DND-41 (cell line): ENCODE measurements around the gene TUBB2B.
"Not testable (repeated sequence)": the region's sequence is repeated elsewhere in the genome, so short reads cannot be mapped to it uniquely, and the experiment has no call there.

Source experiments
- ATAC-seq: fragments of 200-7000 bp; cut with Tn5 transposase; 3 replicates; pipeline ENCODE4 v1.9.1; 2021; ENCODE audit warnings: low read depth; ENCODE audit not compliant: insufficient read depth
- DNase-seq: peaks from one replicate; pipeline ENCODE4 v3.0.0-alpha.2; 2020
- H2AFZ ChIP-seq: 2 replicates; pipeline ENCODE4 v1.6.0; 2012; ENCODE audit warnings: low read depth, low read length
- H3K27ac ChIP-seq: 2 replicates; pipeline ENCODE4 v1.5.1; 2012; ENCODE audit warnings: low read length, inconsistent platforms
- H3K27me3 ChIP-seq: fragments of 200-600 bp; sonication (generic); 2 replicates; pipeline ENCODE4 v1.6.0; 2012; ENCODE audit warnings: low read length, mild to moderate bottlenecking, inconsistent platforms; ENCODE audit not compliant: insufficient read depth, poor library complexity
- H3K36me3 ChIP-seq: 2 replicates; pipeline ENCODE4 v1.5.1; 2012; ENCODE audit warnings: low read length, inconsistent platforms; ENCODE audit not compliant: insufficient read depth
- H3K4me1 ChIP-seq: 2 replicates; pipeline ENCODE4 v1.5.1; 2012; ENCODE audit warnings: mild to moderate bottlenecking, low read length; ENCODE audit not compliant: insufficient read depth
- H3K4me2 ChIP-seq: 2 replicates; pipeline ENCODE4 v1.6.0; 2012; ENCODE audit warnings: mild to moderate bottlenecking, moderate library complexity, low read length, inconsistent platforms; ENCODE audit not compliant: insufficient read depth
- H3K4me3 ChIP-seq, 2 experiments: fragments of 200-600 bp in 1 of 2; shearing (Covaris generic) in 1 of 2; 2 replicates each; pipeline ENCODE4 v1.5.1; 2012 to 2016; ENCODE audit warnings: inconsistent platforms in 2 of 2, low read length in 2 of 2, mild to moderate bottlenecking in 2 of 2, low read depth in 1 of 2, moderate library complexity in 1 of 2
- H3K79me2 ChIP-seq: 2 replicates; pipeline ENCODE4 v1.6.0; 2012; ENCODE audit warnings: low read length, inconsistent platforms; ENCODE audit not compliant: insufficient read depth
- H3K9ac ChIP-seq: 2 replicates; pipeline ENCODE4 v1.6.0; 2012; ENCODE audit warnings: low read depth, mild to moderate bottlenecking, inconsistent platforms, low read length, moderate library complexity
- H3K9me3 ChIP-seq: 2 replicates; pipeline ENCODE4 v1.5.1; 2012; ENCODE audit warnings: low read length, moderate library complexity, mild to moderate bottlenecking, inconsistent platforms; ENCODE audit not compliant: insufficient read depth, severe bottlenecking
- H4K20me1 ChIP-seq: 2 replicates; pipeline ENCODE4 v1.6.0; 2012; ENCODE audit warnings: low read length; ENCODE audit not compliant: insufficient read depth
- EZH2 ChIP-seq: IDR thresholded peaks from 3 replicates; pipeline ENCODE4 v1.6.1; 2012; ENCODE audit warnings: borderline replicate concordance, low read depth, mild to moderate bottlenecking, moderate library complexity, low read length, inconsistent platforms; ENCODE audit not compliant: severe bottlenecking
- TF ChIP-seq, protein P1 (sequence below): IDR thresholded peaks from 2 replicates; pipeline ENCODE4 v1.5.1; 2012; ENCODE audit warnings: borderline replicate concordance, low read length, moderate library complexity, mild to moderate bottlenecking; ENCODE audit not compliant: poor library complexity, severe bottlenecking; ENCODE audit errors: extremely low read depth

TUBB2B gene

DNA sequence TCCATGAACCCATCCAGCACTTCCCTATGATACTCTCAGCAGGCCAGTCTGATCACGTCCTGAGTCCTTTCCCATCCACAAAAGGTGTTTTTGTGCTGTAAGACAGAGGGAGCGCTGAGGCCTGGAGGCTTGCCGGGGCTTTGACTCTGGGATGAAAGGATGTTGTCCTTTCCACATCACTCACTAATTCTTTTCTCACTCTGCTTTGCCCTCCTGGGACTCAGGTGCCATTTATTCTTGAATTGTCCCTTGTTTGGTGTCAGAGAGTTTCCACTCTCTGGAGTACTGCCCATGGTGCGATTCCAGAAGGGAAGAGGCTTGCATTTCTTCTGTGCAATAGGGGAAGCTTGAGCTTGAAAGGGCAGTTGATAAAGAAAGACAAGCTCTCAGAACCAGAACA lies 15.3 kb upstream of the TUBB2B start:
- Histone ChIP-seq H3K27ac (no peak overlapping the region), H3K36me3 (no peaks in the 10 kb centered on the region), H3K79me2 (no peaks in the 10 kb centered on the region), H3K9ac (no peak overlapping the region), H2AFZ (no peak overlapping the region), H3K27me3 (peaks cover 21% of the 10 kb centered on the region), H3K4me1 (no peaks in the 10 kb centered on the region), H4K20me1 (no peaks in the 10 kb centered on the region), H3K4me3 (no peak overlapping the region), H3K4me2 (no peak overlapping the region), H3K9me3 (no peaks in the 10 kb centered on the region)
- no peak for TF ChIP-seq EZH2
- TF ChIP-seq, protein P1, sequence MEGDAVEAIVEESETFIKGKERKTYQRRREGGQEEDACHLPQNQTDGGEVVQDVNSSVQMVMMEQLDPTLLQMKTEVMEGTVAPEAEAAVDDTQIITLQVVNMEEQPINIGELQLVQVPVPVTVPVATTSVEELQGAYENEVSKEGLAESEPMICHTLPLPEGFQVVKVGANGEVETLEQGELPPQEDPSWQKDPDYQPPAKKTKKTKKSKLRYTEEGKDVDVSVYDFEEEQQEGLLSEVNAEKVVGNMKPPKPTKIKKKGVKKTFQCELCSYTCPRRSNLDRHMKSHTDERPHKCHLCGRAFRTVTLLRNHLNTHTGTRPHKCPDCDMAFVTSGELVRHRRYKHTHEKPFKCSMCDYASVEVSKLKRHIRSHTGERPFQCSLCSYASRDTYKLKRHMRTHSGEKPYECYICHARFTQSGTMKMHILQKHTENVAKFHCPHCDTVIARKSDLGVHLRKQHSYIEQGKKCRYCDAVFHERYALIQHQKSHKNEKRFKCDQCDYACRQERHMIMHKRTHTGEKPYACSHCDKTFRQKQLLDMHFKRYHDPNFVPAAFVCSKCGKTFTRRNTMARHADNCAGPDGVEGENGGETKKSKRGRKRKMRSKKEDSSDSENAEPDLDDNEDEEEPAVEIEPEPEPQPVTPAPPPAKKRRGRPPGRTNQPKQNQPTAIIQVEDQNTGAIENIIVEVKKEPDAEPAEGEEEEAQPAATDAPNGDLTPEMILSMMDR = no peak
- ATAC-seq (no peak), DNase-seq (no peak)

- not testable (repeated sequence) for H3K4me1 ChIP-seq, H3K4me3 ChIP-seq, H3K9me3 ChIP-seq, H3K9ac ChIP-seq, H3K36me3 ChIP-seq, H3K27ac ChIP-seq, DNase-seq, H3K4me2 ChIP-seq, H2AFZ ChIP-seq, H3K79me2 ChIP-seq, ATAC-seq, H4K20me1 ChIP-seq
- H3K27me3 ChIP-seq = peaks cover 19% of the 10 kb centered on the region
These were observed 14.3 kb upstream of the TUBB2B start for GRCh38 chr6:3241745-3242144.

- no peaks in the 10 kb centered on the region for H4K20me1 ChIP-seq
- H3K4me3 ChIP-seq = no peak overlapping the region
- H3K36me3 ChIP-seq = no peaks in the 10 kb centered on the region
- no peak overlapping the region for H3K9ac ChIP-seq
- DNase-seq = no peak
- no peaks in the 10 kb centered on the region for H3K4me1 ChIP-seq
- no peaks in the 10 kb centered on the region for H3K9me3 ChIP-seq
- H3K27ac ChIP-seq = no peak overlapping the region
- no peak for ATAC-seq
- no peak overlapping the region for H2AFZ ChIP-seq
- H3K27me3 ChIP-seq = peaks cover 22% of the 10 kb centered on the region
- no peak overlapping the region for H3K4me2 ChIP-seq
- TF ChIP-seq EZH2 = no peak
- TF ChIP-seq, protein P1 = no peak
- H3K79me2 ChIP-seq = no peaks in the 10 kb centered on the region
These were observed 13.1 kb upstream of the TUBB2B start for GRCh38 chr6:3240595-3240994.

DNA sequence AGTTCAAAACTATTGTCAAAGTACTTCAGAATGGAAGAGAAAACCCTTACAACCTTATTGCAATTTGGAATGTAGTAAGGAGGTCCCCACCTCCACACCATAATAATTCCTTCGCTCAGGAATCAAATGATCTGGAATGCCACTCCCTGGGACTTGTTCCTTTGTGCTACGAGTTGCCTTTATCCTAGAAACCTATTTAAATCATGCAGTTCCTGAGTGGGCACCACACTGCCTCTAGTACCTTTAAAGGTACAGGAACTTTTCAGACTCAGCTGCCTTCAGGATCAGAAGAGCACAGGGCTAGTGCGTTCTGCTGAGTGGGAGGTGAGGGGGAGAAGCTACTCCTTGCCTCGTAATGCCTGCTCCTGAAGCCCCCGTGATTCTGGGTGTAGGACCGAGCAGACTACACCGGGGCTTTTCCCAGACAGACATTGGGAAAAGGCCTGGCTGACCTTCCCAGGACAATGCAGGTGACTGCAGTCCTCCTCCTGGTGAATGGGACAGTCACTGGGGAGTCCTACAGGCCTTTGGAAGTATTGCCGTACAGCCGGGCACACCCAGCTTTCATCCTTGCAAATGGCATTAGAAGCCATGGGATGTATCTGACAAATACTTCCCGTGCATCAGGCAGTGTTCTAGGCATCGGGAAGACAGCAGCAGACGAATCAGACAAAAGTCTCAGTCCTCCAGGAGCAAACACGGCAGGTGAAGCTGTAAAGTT lies 11.8 kb upstream of the TUBB2B start:
- Histone ChIP-seq H4K20me1 (no peaks in the 10 kb centered on the region), H3K27ac (no peak overlapping the region), H3K9ac (no peak overlapping the region), H3K79me2 (no peaks in the 10 kb centered on the region), H2AFZ (no peak overlapping the region), H3K9me3 (no peaks in the 10 kb centered on the region), H3K4me3 (no peak overlapping the region), H3K4me2 (no peak overlapping the region), H3K27me3 (peaks cover 22% of the 10 kb centered on the region), H3K4me1 (no peaks in the 10 kb centered on the region), H3K36me3 (no peaks in the 10 kb centered on the region)
- no peak for ATAC-seq
- TF ChIP-seq EZH2 = no peak
- TF ChIP-seq, protein P1 = no peak
- DNase-seq = no peak
